Prostate gland (tissue), 2 donors: ENCODE data around the gene C18orf63. TPM values are rescaled to one million over a fixed set of nuclear protein-coding genes. Genes with fewer than 3 reads are reported as not detected.
A peak's percentile ranks its signal among the peaks of the same experiment; 100 is the strongest.
"Not testable (repeated sequence)": the region's sequence is repeated elsewhere in the genome, so short reads cannot be mapped to it uniquely, and the experiment has no call there.

Experiments used
- DNase-seq: peaks from one replicate; pipeline ENCODE4 v3.0.0-alpha.2; 2019; ENCODE audit warnings: low spot score
- H3K27ac ChIP-seq, 2 donors: fragments of 200-600 bp; sonication (generic); 2 replicates each; pipeline ENCODE4 v1.5.1; 2017 to 2019
- H3K27me3 ChIP-seq: fragments of 200-600 bp; sonication (generic); replicated peaks from 2 replicates; pipeline ENCODE4 v1.5.1; 2019; ENCODE audit not compliant: insufficient read depth
- H3K36me3 ChIP-seq, 2 donors: fragments of 200-600 bp; sonication (generic); 1 replicate in 1 of 2; 2 replicates in 1 of 2; pipeline versions ENCODE4 v1.5.1 to v1.8.1; 2017 to 2019
- H3K4me1 ChIP-seq: fragments of 200-600 bp; sonication (generic); replicated peaks from 2 replicates; pipeline ENCODE4 v1.5.1; 2019
- H3K4me3 ChIP-seq, 2 donors: fragments of 200-600 bp; sonication (generic); 2 replicates each; pipeline ENCODE4 v1.5.1; 2017 to 2019
- H3K9me3 ChIP-seq: fragments of 200-600 bp; sonication (generic); 2 replicates; pipeline ENCODE4 v1.5.1; 2017
- CTCF ChIP-seq, 4 experiments: fragments of 200-600 bp in 2 of 4; fragments of 450-650 bp in 2 of 4; sonication (generic) in 2 of 4; IDR thresholded peaks; 1 replicate in 3 of 4; 2 replicates in 1 of 4; pipeline ENCODE4 v1.5.1; 2016 to 2019; ENCODE audit warnings: antibody characterized with exemption in 4 of 4, mild to moderate bottlenecking in 2 of 4, moderate library complexity in 2 of 4
- POLR2A ChIP-seq: fragments of 450-650 bp; IDR thresholded peaks from one replicate; pipeline ENCODE4 v1.6.1; 2016; ENCODE audit warnings: antibody characterized with exemption, mild to moderate bottlenecking
- POLR2AphosphoS5 ChIP-seq: sonication (generic); formaldehyde crosslinking; IDR thresholded peaks from one replicate; pipeline ENCODE4 v1.6.1; 2017; ENCODE audit warnings: antibody characterized with exemption
- WGBS: methylation state at CpG from one replicate; pipeline ENCODE4 v1.1.5; 2018; 5-methylcytosine and 5-hydroxymethylcytosine counted together
- intact Hi-C: fragments of 100-400 bp; cut with DNase I; formaldehyde crosslinking; loops from one replicate; pipeline ENCODE4 v1.14.2; 2022
- total RNA-seq, 2 donors: library from RNA; depleted of rRNA; stranded (reverse); fragments of >200 nt; gene quantifications; one replicate each; pipeline ENCODE4 v1.1.0, GENCODE V29; 2016

Gene C18orf63
- total RNA-seq, 2 donors from 2014 or later = 4.7 TPM; not detected in 1

GRCh38 chr18:74282755-74283554 is 32.7 kb upstream of the C18orf63 start:
- H3K9me3 ChIP-seq = no peaks in the 10 kb centered on the region
- no peaks in the 10 kb centered on the region for H3K36me3 ChIP-seq
- H3K27me3 ChIP-seq = no peaks in the 10 kb centered on the region
- no peak overlapping the region for H3K4me3 ChIP-seq
- peak overlapping the region; percentile 61 to 76 for H3K27ac ChIP-seq
- TF ChIP-seq CTCF (IDR thresholded peaks at IDR 0.05) = no peak
- TF ChIP-seq POLR2A = no peak
- intact Hi-C loops = no loop called here
- no peak for DNase-seq
- whole genome bisulfite sequencing = 68% methylated on average over 10 of the region's 10 CpGs
- peaks cover 14% of the 10 kb centered on the region for H3K4me1 ChIP-seq

DNA sequence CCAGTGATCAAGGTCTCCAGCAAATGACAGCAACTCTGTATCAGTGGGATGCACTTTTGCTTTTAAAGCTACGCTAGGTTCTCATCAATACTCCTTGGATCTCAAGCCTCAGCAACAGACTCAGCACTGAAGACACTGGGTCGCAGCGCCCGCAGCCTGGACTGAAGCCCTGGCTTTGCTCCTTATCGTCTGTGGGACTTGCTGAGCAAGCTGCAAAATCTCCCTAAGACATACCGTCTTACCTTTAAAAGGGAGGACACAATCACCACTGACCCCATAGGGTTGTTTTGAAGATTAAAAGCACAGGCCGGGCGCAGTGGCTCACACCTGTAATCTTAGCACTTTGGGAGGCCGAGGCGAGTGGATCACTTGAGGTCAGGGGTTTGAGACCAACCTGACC is 32.0 kb upstream of the C18orf63 start:
- peak overlapping the region; percentile 61 to 76 for H3K27ac ChIP-seq

DNA sequence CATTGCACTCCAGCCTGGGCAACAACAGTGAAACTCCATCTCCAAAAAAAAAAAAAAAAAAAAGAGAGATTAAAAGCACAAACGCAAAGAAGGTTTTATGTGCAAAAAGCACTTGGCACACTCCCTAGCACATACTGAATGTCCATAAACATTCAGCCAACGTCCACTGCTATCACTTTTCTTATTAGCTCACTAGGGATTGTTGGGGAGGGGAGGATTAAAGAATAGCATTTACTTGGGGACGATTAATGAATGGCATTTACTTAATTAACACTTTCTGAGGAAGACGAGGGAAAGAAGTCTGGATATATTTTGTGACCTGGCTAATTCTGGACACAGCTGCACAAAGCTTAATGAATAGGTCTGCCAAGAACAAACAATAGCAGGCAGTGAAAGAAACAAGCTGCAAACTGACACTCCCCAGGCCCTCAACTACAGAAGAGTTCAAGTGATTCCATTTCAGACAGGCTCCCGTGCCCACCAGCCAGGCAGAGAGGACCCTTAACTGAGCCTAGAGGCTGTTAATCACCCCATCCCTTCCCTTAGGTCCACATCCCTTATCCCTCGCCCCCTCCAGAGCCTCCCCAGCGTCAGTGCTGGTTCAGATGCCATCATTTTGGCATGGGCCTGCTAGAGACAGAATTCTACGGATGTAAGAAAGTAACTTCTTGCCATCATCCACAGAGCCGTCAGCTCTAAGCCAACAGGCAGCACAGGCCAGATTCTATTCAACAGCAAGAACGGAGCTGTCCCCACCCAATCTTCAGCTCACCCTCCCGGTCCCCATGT is 31.3 kb upstream of the C18orf63 start:
- TF ChIP-seq POLR2A (no peak), POLR2AphosphoS5 (peak; percentile 13)
- H3K4me3 ChIP-seq = no peak overlapping the region
- intact Hi-C loops = no loop called here

More for the DNA sequence above, 32.0 kb upstream of the C18orf63 start:
- peaks cover 14% of the 10 kb centered on the region for H3K4me1 ChIP-seq
- no peak overlapping the region for H3K4me3 ChIP-seq
- no peaks in the 10 kb centered on the region for H3K36me3 ChIP-seq
- no peak for TF ChIP-seq POLR2A
- TF ChIP-seq CTCF (IDR thresholded peaks at IDR 0.05) = no peak
- no peaks in the 10 kb centered on the region for H3K9me3 ChIP-seq
- no peak for DNase-seq
- intact Hi-C loops = no loop called here
- no peaks in the 10 kb centered on the region for H3K27me3 ChIP-seq
- WGBS = 77% methylated on average over 10 of the region's 10 CpGs

GRCh38 chr18:74284980-74285355 is 30.7 kb upstream of the C18orf63 start:
- WGBS = 84% methylated on average over 1 of the region's 1 CpG
- peaks cover 14% of the 10 kb centered on the region for H3K4me1 ChIP-seq

More for the DNA sequence above, 31.3 kb upstream of the C18orf63 start:
- H3K27ac ChIP-seq = peak overlapping the region; percentile 76 to 83
- H3K27me3 ChIP-seq = no peaks in the 10 kb centered on the region
- no peak for DNase-seq
- H3K36me3 ChIP-seq = no peaks in the 10 kb centered on the region
- H3K9me3 ChIP-seq = no peaks in the 10 kb centered on the region
- peaks cover 14% of the 10 kb centered on the region for H3K4me1 ChIP-seq
- 14% methylated on average over 11 of the region's 11 CpGs for WGBS

DNA sequence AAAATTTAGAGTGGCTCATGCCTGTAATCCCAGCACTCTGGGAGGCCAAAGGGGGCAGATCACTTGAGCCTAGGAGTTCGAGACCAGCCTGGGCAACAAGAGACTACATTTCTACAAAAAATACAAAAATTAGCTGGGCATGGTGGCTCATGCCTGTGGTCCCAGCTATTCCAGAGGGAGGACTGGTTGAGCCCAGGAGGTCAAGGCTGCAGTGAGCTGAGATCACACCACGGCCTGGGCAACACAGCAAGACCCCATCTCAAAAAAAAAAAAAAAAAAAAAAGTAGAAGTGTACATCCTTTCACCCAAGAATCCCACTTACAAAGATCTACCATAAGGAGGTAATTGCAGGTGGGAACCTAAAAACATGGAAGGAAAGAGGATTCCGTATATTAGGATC is 30.1 kb upstream of the C18orf63 start:
- H3K9me3 ChIP-seq = not testable (repeated sequence)
- peaks cover 14% of the 10 kb centered on the region for H3K4me1 ChIP-seq

More at GRCh38 chr18:74284980-74285355, 30.7 kb upstream of the C18orf63 start:
- no peak for DNase-seq
- H3K4me3 ChIP-seq = no peak overlapping the region
- H3K36me3 ChIP-seq = no peaks in the 10 kb centered on the region
- H3K27me3 ChIP-seq = no peaks in the 10 kb centered on the region
- no peak for TF ChIP-seq CTCF (IDR thresholded peaks at IDR 0.05)
- no peak for TF ChIP-seq POLR2AphosphoS5
- TF ChIP-seq POLR2A = no peak
- intact Hi-C loops = no loop called here
- no peaks in the 10 kb centered on the region for H3K9me3 ChIP-seq
- H3K27ac ChIP-seq = peak overlapping the region; percentile 76 to 83

More for the DNA sequence above, 30.1 kb upstream of the C18orf63 start:
- H3K36me3 ChIP-seq, H3K27me3 ChIP-seq, H3K4me3 ChIP-seq, DNase-seq, intact Hi-C loops: not testable (repeated sequence)
- WGBS = 90% methylated on average over 3 of the region's 3 CpGs
- peak overlapping the region; percentile 76 to 83 for H3K27ac ChIP-seq
